ENCODE measurements around the gene KMT2C.
"Not testable (repeated sequence)": the region's sequence is repeated elsewhere in the genome, so short reads cannot be mapped to it uniquely, and the experiment has no call there.

GRCh38 chr7:152438017-152438416, 2.2 kb upstream of the KMT2C start:
- not testable (repeated sequence) for TF ChIP-seq MIXL1 (CRISPR knock-in tag; IDR thresholded peaks at IDR 0.05); TGIF2 (CRISPR knock-in tag; IDR thresholded peaks at IDR 0.05); JUN (CRISPR knock-in tag; IDR thresholded peaks at IDR 0.05); DMTF1 (CRISPR knock-in tag; IDR thresholded peaks at IDR 0.05); POLR2AphosphoS5 (IDR thresholded peaks at IDR 0.05; ENCODE audit: low read depth, low read length); ELF4 (CRISPR knock-in tag; IDR thresholded peaks at IDR 0.05; ENCODE audit: borderline replicate concordance); CEBPB (IDR thresholded peaks at IDR 0.05; ENCODE audit: borderline replicate concordance, low read depth, low read length); STAT6 (CRISPR knock-in tag; IDR thresholded peaks at IDR 0.05; ENCODE audit: borderline replicate concordance)
